ENCODE measurements around the gene ETAA1. TPM values are rescaled to one million over a fixed set of nuclear protein-coding genes. Genes with fewer than 3 reads are reported as not detected.

Gene ETAA1
- total RNA-seq, result 10 to 100 TPM in 4 of 5 donors, 1 to 10 TPM in 1; 8.7 to 32.7 (median 17.5) TPM
- 1 to 10 TPM; 4.7 to 6.3 (median 4.8) TPM for polyA plus RNA-seq
- long read RNA-seq, donor 1, result 0 reads
- long read RNA-seq, donor 2, result 0 reads
- long read RNA-seq, donor 3, partial matches to known transcripts, result 0 of 1 reads
- long read RNA-seq, donor 3, other reads (novel, unspliced or antisense), result 0 of 1 reads
- long read RNA-seq, donor 4, result 0 reads
- long read RNA-seq, donor 5, result 0 reads
- long read RNA-seq, donor 6, result 0 reads
- long read RNA-seq, donor 7, result 0 reads
- long read RNA-seq, donor 8, result 0 reads
- long read RNA-seq, donor 9, partial matches to known transcripts, result 6 of 6 reads
- long read RNA-seq, donor 9, other reads (novel, unspliced or antisense), result 0 of 6 reads
- long read RNA-seq, donor 10, result 0 reads

DNA sequence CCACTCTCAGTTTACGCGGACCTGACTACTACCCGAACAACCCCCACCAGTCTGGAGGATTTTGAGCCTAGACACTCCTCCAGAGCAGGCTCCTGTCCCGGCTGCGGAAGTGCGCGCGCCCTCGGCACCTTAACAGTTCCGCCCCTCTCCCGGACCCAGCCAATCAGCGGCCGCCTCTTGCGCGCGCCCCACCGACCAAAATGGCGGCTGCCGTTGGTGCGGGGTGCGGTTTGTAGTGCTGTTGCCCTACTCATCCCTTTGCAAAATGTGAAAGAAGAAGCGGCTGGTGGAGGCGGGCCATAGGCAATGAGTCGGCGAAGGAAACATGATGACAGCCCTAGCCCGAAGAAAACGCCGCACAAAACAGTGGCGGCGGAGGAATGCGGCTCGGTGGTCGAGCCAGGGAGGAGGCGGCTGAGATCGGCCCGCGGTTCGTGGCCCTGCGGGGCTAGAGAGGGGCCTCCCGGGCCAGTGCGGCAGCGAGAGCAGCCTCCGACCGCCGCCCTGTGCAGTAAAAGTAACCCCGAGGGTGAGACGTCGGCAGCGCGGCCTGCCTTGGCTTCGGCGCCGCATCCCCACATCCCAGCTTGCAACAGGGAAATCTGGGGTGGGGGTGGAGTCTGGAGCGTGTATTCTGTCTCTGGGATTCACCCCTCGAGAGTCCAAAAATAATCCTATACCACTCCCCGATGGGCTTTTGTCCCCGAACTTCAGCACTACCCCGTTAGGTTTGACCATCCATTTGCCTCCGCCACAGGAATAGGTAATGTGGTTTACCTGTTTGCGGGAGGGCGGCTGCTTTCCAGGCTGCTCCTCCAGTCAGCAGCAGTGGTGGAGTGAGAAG is at the start of gene ETAA1:
Gene ETAA1, plus strand, starts transcription at position 191 of the 844 bp plus-strand sequence. Its CDS starts 116 bp downstream, at position 307.
- no peaks in the 10 kb centered on the region for H3K36me3 ChIP-seq
- peaks cover 0 to 43% (median 21%) of the 10 kb centered on the region in 4 donors for H3K4me1 ChIP-seq
- peak within 1 kb of the TSS; percentile 92 to 97 (median 94) for H3K4me3 ChIP-seq
- peak within 1 kb of the TSS; percentile 81 to 97 (median 97) for H3K27ac ChIP-seq
- peak; percentile 93 to 98 for DNase-seq
- TF ChIP-seq POLR2AphosphoS5 (IDR thresholded peaks at IDR 0.05), result peak; percentile 81 to 91 (median 86)
- peak in 1 of 4 donors; percentile 12 for TF ChIP-seq POLR2A (IDR thresholded peaks at IDR 0.05)
- no peak for TF ChIP-seq EP300 (IDR thresholded peaks at IDR 0.05)
- WGBS, 5 donors, result 0% methylated on average over 39 to 61 of the region's 61 CpGs
- no peaks in the 10 kb centered on the region for H3K27me3 ChIP-seq
- H3K9me3 ChIP-seq, result no peaks in the 10 kb centered on the region
- intact Hi-C loops (cut with DNase I; ENCODE audit: low total_unique reads), result no loop called here

DNA sequence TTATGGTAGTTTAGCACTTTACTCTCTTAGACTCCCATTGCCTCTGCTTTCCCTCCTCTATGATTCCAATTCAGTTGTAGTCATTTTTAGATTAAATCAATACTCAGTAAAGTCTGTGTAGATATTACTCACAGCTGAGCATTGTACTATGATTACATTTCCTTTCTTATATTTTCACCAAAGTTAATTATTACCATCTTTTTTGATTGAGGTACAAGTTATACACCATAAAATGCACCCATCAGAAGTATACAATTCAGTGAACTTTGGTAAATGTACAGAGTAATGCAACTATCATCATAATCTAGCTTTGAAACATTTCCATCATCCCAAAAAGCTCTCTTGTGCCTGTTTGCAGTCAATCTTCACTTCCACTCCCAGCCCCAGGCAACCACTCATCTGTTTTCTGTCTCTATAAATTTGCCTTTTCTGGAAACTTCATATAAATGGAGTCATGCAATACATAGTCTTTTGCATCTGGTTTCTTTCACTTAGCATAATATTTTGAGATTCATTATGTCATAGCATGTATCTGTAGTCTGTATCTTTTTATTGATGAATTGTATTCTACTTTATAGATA is 30.2 kb upstream of the ETAA1 start:
- Histone ChIP-seq H3K27ac (no peak overlapping the region), H3K4me3 (no peak overlapping the region), H3K27me3 (no peaks in the 10 kb centered on the region), H3K9me3 (no peaks in the 10 kb centered on the region), H3K36me3 (no peaks in the 10 kb centered on the region), H3K4me1 (no peaks in the 10 kb centered on the region)
- intact Hi-C loops (cut with DNase I; ENCODE audit: low total_unique reads), result no loop called here
- TF ChIP-seq POLR2A (IDR thresholded peaks at IDR 0.05) (no peak), EP300 (IDR thresholded peaks at IDR 0.05) (no peak), POLR2AphosphoS5 (IDR thresholded peaks at IDR 0.05) (no peak)
- TF ChIP-seq, protein P1, sequence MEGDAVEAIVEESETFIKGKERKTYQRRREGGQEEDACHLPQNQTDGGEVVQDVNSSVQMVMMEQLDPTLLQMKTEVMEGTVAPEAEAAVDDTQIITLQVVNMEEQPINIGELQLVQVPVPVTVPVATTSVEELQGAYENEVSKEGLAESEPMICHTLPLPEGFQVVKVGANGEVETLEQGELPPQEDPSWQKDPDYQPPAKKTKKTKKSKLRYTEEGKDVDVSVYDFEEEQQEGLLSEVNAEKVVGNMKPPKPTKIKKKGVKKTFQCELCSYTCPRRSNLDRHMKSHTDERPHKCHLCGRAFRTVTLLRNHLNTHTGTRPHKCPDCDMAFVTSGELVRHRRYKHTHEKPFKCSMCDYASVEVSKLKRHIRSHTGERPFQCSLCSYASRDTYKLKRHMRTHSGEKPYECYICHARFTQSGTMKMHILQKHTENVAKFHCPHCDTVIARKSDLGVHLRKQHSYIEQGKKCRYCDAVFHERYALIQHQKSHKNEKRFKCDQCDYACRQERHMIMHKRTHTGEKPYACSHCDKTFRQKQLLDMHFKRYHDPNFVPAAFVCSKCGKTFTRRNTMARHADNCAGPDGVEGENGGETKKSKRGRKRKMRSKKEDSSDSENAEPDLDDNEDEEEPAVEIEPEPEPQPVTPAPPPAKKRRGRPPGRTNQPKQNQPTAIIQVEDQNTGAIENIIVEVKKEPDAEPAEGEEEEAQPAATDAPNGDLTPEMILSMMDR (IDR thresholded peaks at IDR 0.05), result no peak
- DNase-seq, result no peak

DNA sequence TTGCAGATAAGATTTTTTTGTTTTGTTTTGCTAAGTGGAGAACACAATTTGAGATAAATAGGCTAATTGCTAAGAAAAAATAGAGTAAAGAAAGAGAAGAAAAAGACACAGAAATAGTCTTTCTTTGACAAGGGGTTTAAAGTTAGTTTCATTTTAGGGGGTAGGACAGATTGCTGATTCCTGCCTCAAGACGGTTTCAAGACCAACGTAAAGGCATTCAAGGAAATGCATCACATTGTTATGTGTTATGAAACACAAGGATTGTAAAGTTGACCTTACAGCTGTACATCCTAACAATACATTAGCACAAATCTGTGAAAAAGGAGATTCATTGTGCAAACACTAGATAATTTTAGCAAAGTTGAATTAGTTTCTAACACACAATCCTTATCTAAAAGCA is 22.7 kb upstream of the ETAA1 start:
- DNase-seq, result no peak
- peaks cover 0 to 7% (median 3%) of the 10 kb centered on the region in 4 donors for H3K9me3 ChIP-seq
- no peak for TF ChIP-seq POLR2AphosphoS5 (IDR thresholded peaks at IDR 0.05)
- TF ChIP-seq EP300 (IDR thresholded peaks at IDR 0.05), result no peak
- TF ChIP-seq POLR2A (IDR thresholded peaks at IDR 0.05), result no peak
- TF ChIP-seq, protein P1 (IDR thresholded peaks at IDR 0.05), result no peak
- no peak overlapping the region for H3K27ac ChIP-seq
- 14 to 39% (median 33%) methylated on average over 2 of the region's 2 CpGs for WGBS, 5 donors
- intact Hi-C loops (cut with DNase I; ENCODE audit: low total_unique reads), result no loop called here
- peaks cover 0 to 9% (median 0%) of the 10 kb centered on the region in 4 donors for H3K4me1 ChIP-seq
- H3K4me3 ChIP-seq, result peak overlapping the region in 1 of 4 donors; percentile 9
- H3K27me3 ChIP-seq, result no peaks in the 10 kb centered on the region
- H3K36me3 ChIP-seq, result no peaks in the 10 kb centered on the region

DNA sequence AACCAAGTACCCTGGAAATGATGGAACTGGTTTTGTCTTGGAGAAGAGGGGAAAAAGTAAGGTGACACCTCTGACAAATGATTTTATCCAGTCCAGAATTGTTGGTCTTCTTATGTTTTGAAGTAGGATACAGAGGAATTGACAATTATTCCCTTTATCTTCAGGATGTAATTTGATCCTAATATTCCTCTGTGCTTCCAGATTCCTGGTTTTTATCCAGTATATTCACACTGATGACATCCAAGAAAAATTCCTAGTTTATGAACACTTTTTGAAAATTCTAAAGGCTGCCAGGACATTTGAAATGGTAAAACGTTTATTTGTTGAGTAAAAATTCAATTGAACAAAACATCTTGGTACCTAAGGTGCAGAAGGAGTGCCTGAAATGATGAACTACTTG is 22.2 kb upstream of the ETAA1 start:
- Histone ChIP-seq H3K27ac (no peak overlapping the region), H3K36me3 (no peaks in the 10 kb centered on the region), H3K4me1 (peaks cover 0 to 9% (median 0%) of the 10 kb centered on the region in 4 donors), H3K9me3 (peaks cover 0 to 7% (median 3%) of the 10 kb centered on the region in 4 donors), H3K4me3 (no peak overlapping the region), H3K27me3 (no peaks in the 10 kb centered on the region)
- no peak for DNase-seq
- 32 to 55% (median 47%) methylated on average over 1 of the region's 1 CpG for WGBS, 5 donors
- intact Hi-C loops (cut with DNase I; ENCODE audit: low total_unique reads), result no loop called here
- TF ChIP-seq POLR2A (IDR thresholded peaks at IDR 0.05) (no peak), POLR2AphosphoS5 (IDR thresholded peaks at IDR 0.05) (no peak), EP300 (IDR thresholded peaks at IDR 0.05) (no peak)
- TF ChIP-seq, protein P1 (IDR thresholded peaks at IDR 0.05), result no peak

Data from stomach (tissue), 19 donors.